D341Med (cell line): ENCODE measurements around the gene PSMD13.
A peak's percentile ranks its signal among the peaks of the same experiment; 100 is the strongest.
"Not testable (repeated sequence)": the region's sequence is repeated elsewhere in the genome, so short reads cannot be mapped to it uniquely, and the experiment has no call there.

Source experiments
- DNase-seq: peaks from one replicate; pipeline ENCODE4 v3.0.0; 2012; ENCODE audit warnings: low spot score

Gene PSMD13

DNA sequence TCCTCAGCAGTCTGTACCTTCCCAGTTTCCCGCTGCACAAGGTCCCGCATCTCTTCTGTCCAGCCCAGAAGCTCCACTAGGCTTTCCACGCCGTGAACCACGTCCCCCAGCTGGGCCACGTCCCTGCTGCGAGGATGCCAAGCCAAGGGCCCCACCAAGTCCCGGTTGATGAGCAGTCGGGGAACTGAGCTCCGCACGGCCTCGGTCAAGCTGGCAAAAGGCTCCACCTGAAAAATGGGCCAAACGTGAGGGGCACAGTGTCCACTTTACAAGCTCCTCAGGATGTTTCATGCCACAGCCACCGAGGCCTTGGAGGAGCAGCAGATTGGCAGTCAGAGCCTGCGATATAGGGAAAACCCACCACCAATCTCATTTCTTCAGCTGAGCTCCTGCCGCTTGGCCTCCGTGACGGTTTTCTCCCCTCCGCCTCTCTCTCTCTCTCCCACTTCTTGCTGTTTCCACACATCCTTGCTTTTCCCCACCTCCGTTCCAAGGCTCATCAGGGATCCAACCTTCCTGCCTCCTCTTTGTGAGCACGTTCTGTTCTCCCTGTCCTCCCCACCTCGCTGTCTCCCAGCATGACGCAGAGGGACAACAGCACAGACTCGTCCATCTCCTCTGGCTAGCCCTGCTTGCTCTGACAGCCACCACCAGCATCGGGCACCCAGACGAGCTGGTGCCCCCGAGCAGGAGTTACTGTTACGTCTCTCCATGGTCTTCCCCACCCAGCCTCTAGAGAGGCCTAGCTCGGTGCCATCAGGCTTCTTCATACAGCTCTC, 17.8 kb upstream of the PSMD13 start:
- no peak for DNase-seq

DNA sequence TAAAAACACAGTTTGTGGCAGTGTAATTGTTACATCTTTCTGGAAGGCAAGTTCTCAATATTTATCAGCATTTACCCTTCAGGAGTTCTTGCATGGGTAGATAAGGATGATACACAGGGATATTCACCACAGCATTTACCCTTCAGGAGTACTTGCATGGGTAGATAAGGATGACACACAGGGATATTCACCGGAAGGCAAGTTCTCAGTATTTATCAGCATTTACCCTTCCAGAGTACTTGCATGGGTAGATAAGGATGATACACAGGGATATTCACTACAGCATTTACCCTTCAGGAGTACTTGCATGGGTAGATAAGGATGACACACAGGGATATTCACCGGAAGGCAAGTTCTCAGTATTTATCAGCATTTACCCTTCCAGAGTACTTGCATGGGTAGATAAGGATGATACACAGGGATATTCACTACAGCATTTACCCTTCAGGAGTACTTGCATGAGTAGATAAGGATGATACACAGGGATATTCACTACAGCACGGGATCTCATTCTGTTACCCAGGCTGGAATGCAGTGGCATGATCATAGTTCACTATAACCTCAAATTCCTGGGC, 16.0 kb upstream of the PSMD13 start:
- not testable (repeated sequence) for DNase-seq

DNA sequence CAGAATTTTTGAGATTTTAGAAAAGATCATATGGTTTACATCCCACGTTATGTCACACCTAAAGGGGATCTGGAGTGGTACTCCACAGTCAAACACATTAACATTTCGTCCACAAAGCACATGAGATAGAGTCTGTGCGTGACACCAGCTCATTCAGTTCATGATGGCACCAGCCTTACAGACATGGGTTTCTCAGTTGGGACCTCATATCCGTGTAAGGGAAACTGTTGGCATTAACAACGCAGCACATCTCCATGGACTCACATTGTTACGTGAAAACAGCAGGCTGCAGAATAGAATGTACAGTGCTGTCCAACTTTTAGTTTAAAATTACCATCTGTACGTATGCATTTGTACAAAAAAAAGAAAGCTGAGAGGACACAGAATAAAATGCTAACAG, 15.2 kb upstream of the PSMD13 start:
- DNase-seq, result no peak

- DNase-seq, result no peak
These were observed 14.6 kb upstream of the PSMD13 start for GRCh38 chr11:221998-222789.

- DNase-seq, result no peak
These were observed 13.6 kb upstream of the PSMD13 start for GRCh38 chr11:223026-223789.

GRCh38 chr11:223884-224283, 12.9 kb upstream of the PSMD13 start:
- DNase-seq, result no peak

DNA sequence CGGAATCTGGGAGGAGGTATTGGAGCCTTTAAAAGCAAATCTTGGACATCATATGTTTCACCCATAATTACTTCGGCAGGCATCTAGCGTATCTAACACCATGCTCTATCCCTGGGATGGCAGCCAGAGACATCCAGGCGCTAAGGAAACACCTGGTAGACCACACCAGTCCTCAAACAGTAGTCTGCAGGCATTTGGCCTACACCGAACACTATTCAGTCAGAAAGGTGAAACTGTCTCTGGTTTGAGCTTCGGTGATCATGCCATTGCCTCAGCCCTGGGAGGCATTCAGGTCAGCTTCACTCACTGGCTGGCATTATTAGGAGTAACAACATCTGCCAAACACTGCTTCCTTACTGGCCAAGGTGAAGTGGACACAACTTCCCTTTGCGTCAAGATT, 12.4 kb upstream of the PSMD13 start:
- no peak for DNase-seq

- no peak for DNase-seq
These were observed 10.9 kb upstream of the PSMD13 start for GRCh38 chr11:225734-226453.

GRCh38 chr11:227824-228379, 8.9 kb upstream of the PSMD13 start:
- no peak for DNase-seq

DNA sequence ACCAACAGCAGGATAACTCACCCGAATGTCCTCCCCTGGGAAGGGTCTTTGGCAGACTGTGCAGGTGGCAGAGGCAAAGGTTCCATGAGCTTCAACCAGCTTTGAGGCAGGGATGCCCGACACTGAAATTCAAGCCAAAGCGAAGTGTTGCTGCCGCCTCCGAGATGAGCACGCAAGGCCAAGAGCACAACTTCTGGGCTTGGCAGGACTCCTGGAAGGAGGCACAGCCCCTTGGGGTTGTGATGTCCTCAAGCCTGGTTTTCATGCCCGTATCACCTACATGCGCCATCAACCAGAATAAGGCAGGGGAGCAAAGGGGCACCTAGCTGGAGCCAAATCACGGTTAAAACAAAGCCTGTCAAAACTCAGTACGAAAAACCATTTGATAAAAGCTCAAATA, 6.3 kb upstream of the PSMD13 start:
- no peak for DNase-seq

- DNase-seq, result no peak
These were observed 3.8 kb upstream of the PSMD13 start for GRCh38 chr11:232783-233565.

DNA sequence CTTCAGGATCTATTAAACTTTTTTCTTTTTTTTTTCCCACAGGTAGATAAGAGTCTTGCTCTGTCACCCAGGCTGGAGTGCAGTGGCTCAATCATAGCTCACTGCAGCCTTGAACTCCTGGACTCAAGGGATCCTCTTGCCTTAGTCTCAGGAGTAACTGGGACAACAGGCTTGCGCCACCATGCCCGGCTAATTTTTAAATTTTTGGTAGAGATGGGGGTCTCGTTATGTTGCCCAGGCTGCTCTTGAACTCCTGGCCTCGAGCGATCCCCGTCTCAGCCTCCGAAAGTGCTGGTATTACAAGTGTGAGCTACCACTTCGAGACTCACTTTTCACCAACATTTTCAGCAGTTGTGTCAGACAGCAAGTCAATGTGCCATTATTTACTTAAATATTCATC, 1.6 kb upstream of the PSMD13 start:
- DNase-seq, result no peak

DNA sequence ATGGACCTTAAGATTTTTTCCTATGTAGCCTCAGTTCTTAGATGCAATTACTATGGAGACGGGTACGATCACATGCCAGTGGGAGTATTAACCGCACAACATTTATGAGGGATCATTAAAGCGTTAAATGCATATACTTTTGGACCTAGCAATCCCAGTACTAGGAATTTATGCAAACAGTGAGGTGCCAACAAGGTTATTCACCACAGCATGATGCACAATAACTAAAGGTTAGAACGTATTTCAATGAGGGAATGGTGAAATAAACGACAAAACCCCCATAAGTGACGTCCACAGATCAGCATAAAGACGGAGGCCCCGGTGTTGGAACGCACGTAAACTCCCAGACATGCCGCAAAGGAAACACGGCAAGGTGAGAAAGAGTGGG, 1.2 kb upstream of the PSMD13 start:
- DNase-seq, result no peak

DNA sequence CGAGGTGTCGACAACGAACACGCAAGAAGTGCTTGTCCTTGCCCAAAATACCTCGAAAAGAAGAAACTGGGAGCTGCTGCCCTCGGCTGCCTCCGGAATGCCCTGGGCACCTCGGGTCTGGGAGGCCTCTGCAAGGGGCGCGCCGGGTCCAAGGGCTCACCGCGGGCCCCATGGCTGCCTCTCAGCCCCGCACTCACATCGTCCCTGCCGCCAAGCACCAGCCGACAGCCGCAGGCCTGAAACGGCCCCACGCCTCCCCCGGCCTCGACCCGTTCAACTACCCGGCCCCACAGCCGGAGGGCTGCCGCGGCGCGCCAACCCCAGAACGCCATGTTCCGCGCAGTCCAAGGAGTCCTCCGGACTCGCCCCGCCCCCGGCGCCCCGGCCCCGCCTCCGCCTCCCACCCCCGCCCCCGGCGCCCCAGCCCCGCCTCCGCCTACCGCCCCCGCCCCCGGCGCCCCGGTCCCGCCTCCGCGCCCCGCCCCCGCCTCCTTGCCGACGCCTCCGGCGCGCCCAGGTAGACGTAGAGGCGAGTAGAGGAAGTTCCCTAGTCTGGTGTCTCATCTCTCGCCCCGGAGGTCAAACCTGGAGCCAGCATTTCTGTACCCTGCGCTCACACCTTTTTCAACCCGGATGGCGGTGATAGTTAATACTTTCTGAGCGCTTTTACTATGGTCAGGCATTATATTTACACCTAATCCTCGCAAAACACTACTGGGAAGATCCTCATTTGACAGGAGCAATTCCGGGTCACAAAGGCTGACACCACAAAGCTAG, 591 bp upstream of the PSMD13 start, which contains the start of gene SIRT3:
Gene SIRT3, minus strand, starts transcription at position 346 of the 777 bp plus-strand sequence. Its CDS starts 14 bp downstream, at position 332.
- peak; percentile 98 for DNase-seq

GRCh38 chr11:238346-238745, 1.6 kb downstream of the PSMD13 start:
- DNase-seq, result not testable (repeated sequence)

DNA sequence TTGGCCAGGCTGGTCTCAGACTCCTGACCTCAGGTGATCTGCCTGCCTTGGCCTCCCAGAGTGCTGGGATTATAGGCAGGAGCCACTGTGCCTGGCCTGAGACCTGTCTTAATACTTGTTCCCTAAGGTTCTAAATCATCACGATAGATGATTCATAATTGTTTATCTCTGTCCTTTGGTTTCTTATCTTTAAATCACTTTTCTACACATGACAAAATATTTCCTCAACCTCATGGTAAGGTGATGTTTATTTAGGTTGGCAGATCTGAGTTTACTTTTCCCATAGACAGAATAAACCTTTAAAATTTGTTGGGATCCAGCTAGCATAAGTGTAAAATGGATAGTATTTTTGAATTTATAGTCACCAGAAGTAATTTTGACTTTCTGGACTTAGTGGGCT, 3.5 kb downstream of the PSMD13 start:
- DNase-seq, result no peak

DNA sequence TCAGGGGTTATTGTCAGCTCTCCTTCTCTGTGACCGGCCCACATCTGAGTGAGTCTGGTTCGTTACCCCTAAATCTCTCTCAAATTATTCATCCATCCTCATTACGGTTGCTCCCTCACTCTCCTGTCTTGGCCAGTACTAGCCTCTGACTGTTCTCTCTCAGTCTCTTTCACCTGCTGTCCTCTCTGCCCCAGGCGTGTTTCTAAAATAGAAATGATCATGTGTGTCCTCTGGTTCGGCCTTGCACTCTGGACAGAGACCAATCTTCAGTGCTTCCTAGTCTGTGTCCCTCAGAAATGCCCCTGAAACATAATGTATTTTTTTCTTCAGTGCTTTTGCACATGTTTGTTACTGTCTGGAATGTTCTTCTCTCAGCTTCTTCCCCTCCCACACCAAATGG, 4.9 kb downstream of the PSMD13 start:
- DNase-seq, result no peak

GRCh38 chr11:244376-244775, 7.6 kb downstream of the PSMD13 start:
- no peak for DNase-seq

GRCh38 chr11:249062-249461, 12.3 kb downstream of the PSMD13 start:
- no peak for DNase-seq

DNA sequence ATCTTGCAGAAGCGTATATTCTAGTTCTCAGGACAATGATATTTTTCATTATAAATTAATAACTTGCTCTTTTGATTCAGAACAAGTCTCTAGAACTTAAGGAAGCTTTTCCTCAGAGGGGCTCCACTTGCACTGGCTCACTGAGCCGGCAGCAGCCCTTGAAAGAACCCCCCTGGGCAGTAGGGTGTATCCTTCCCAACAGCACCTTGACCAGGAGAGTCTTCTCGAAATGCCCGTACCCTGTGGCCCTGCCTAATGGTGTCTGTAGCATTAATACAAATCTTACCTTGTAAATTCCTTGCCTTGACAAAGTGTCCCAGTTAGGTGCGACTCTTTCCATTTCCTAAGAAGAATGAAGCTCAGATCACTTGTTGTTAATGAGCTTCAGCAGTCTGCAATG, 13.5 kb downstream of the PSMD13 start:
- DNase-seq, result no peak
